ENCODE data around the gene DDX27.

DNA sequence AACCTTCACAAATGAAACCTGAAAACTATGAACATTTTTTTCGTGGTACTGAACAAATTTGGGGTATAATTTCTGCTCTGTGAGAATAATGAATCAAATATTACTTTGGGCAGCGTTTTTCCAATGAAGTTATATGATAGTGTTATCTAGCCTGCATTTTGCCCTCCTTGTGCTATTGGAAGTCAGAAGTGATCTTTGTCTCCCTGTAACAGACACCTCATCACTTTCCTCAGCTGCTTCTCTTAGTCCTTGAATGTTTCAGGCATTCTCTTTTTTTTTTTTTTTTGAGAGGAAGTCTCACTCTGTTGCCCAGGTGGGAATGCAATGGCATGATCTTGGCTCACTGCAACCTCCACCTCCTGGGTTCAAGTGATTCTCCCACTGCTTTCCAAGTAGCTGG is 10.2 kb downstream of the DDX27 start:
- TF ChIP-seq CTCF (conservative IDR thresholded peaks at IDR 0.05; ENCODE audit: low read length) (no peak), EZH2phosphoT487 (IDR thresholded peaks at IDR 0.05; ENCODE audit: borderline replicate concordance) (no peak)
